Measurements from ENCODE around the gene CARMIL1.

CARMIL1 gene

GRCh38 chr6:25637960-25638434 is 358.8 kb downstream of the CARMIL1 start:
- DNase-seq (ENCODE audit: insufficient read length, low spot score): no peak
- no peak for FAIRE-seq
- no peak for TF ChIP-seq CTCF (IDR thresholded peaks at IDR 0.05; ENCODE audit: insufficient read depth, missing control alignments)

DNA sequence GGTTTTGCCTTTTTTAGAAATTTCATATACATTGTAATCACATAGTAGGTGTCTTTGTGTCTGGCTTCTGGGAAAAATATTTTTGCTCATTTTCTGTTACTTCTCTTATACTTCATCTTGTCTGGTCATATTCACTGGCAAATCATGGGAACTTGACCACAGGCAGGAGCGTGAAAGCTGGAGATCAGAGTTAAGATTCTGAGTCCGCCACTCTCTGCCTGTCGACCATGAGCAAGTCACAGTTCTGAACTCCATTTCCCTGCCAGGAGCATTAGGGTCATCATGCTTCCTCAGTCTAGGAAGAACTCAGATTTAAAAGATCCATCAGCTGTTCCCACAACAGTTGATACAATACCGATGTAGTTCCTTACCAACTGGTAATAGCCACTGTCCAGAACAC is 360.5 kb downstream of the CARMIL1 start:
- DNase-seq (ENCODE audit: insufficient read length, low spot score): no peak
- no peak for TF ChIP-seq CTCF (IDR thresholded peaks at IDR 0.05; ENCODE audit: insufficient read depth, missing control alignments)
- FAIRE-seq: no peak

DNA sequence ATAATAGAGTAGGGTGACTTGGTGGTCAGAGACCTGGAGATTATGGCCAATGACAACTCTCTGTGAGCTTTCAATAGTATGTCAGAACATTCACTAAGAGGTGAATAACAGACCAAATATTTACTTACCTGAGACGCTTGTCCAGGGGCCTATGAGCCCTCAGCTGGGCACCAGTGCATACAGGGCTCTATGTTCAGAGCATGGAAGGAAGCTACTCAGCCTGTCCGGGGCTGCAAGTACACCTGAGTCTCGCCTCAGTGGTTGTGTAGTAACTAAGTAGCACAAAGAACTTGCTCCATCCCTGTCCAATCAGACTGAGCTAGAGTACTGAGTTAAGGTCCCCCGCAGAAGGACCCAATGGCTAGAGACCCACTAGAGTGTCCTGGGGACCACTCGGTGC is 361.3 kb downstream of the CARMIL1 start:
- no peak for DNase-seq (ENCODE audit: insufficient read length, low spot score)
- TF ChIP-seq CTCF (IDR thresholded peaks at IDR 0.05; ENCODE audit: insufficient read depth, missing control alignments): no peak
- FAIRE-seq: no peak

DNA sequence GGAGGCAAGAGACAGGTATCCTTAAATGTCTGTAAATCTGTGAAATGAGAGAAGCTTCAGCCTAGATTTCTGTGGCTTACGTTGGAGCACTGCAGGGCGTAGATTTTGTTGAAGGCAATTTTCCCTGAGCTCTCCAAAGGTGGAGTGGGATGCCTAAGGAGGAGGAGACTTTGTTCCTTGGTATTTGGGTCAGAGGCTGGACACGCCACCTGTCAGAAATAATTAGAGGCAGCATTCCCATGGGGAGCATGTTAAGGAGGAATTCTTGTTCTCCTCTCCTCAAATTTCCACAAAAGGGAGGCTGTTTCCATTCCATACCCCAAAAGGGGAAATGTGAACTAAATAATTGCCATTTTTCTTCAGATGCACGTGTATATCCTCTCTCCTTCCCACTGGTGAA is 361.7 kb downstream of the CARMIL1 start:
- DNase-seq (ENCODE audit: insufficient read length, low spot score) (no peak), FAIRE-seq (no peak)
- no peak for TF ChIP-seq CTCF (IDR thresholded peaks at IDR 0.05; ENCODE audit: insufficient read depth, missing control alignments)

- no peak for TF ChIP-seq CTCF (IDR thresholded peaks at IDR 0.05; ENCODE audit: insufficient read depth, missing control alignments)
- DNase-seq (ENCODE audit: insufficient read length, low spot score): no peak
- no peak for FAIRE-seq
These were observed 362.2 kb downstream of the CARMIL1 start for GRCh38 chr6:25641377-25641776.

- no peak for TF ChIP-seq CTCF (IDR thresholded peaks at IDR 0.05; ENCODE audit: insufficient read depth, missing control alignments)
- DNase-seq (ENCODE audit: insufficient read length, low spot score) (no peak), FAIRE-seq (no peak)
These were observed 362.9 kb downstream of the CARMIL1 start for GRCh38 chr6:25641940-25642666.

DNA sequence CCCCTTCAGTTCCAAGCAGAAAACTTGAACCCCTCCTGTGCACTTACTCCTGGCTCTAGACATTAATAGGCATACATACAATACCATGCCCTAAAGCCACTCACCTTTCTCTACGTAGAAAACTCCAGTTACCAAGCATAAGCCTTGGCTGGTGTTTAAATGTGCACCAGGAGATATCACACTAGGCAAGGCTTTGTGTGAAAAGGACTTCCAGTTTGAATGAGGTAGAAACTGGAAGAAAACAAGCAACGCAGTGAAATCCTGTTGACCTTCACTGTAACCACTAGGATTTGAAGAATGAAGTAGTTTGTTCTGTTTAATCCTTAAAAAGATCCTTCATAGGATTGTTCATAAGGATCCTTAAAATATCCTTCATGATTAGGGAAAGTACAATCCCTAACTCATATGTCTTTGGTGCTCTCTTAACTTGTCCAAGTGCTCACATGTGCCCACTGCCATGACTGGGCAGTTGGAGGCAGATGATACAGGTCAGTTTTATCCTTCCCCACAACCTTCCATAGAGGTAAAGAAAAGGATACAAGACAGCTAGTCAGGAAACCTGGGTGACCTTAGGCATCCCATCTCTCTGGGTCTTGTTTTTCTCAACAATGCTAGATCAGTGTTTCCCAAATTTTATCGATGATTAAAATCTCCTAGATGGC is 363.6 kb downstream of the CARMIL1 start:
- no peak for TF ChIP-seq CTCF (IDR thresholded peaks at IDR 0.05; ENCODE audit: insufficient read depth, missing control alignments)
- DNase-seq (ENCODE audit: insufficient read length, low spot score): no peak
- no peak for FAIRE-seq
